Measurements from ENCODE around the gene CORIN.

GRCh38 chr4:47579235-47579634 is 258.6 kb downstream of the CORIN start:
- TF ChIP-seq, protein P1, sequence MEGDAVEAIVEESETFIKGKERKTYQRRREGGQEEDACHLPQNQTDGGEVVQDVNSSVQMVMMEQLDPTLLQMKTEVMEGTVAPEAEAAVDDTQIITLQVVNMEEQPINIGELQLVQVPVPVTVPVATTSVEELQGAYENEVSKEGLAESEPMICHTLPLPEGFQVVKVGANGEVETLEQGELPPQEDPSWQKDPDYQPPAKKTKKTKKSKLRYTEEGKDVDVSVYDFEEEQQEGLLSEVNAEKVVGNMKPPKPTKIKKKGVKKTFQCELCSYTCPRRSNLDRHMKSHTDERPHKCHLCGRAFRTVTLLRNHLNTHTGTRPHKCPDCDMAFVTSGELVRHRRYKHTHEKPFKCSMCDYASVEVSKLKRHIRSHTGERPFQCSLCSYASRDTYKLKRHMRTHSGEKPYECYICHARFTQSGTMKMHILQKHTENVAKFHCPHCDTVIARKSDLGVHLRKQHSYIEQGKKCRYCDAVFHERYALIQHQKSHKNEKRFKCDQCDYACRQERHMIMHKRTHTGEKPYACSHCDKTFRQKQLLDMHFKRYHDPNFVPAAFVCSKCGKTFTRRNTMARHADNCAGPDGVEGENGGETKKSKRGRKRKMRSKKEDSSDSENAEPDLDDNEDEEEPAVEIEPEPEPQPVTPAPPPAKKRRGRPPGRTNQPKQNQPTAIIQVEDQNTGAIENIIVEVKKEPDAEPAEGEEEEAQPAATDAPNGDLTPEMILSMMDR (IDR thresholded peaks at IDR 0.05) = no peak
- no peak for TF ChIP-seq EZH2 (IDR thresholded peaks at IDR 0.05; ENCODE audit: borderline replicate concordance, insufficient read depth, low read depth, low read length, poor library complexity, severe bottlenecking)

All from B cell (primary cell).